ENCODE results near the gene PAK1IP1.
"Not testable (repeated sequence)": the region's sequence is repeated elsewhere in the genome, so short reads cannot be mapped to it uniquely, and the experiment has no call there.

Gene PAK1IP1

GRCh38 chr6:10694302-10695085 lies at the start of gene PAK1IP1, which contains the start of gene C6orf52:
TSS of gene PAK1IP1 (plus strand) at chr6:10694972. CDS start at chr6:10694986, 14 bp downstream.
TSS of gene C6orf52 (minus strand) at chr6:10694616. CDS start at chr6:10687550, 7,066 bp downstream.
- Histone ChIP-seq H3K9ac (ENCODE audit: low read length) (peak within 1 kb of the TSS; percentile 99), H3K36me3 (ENCODE audit: control insufficient read depth, insufficient read depth, low read length) (peaks cover 4% of the 10 kb centered on the region), H3K4me3 (ENCODE audit: low read length) (peak within 1 kb of the TSS; percentile 100), H3K27ac (ENCODE audit: low read depth, low read length) (peak within 1 kb of the TSS; percentile 98), H3K4me1 (ENCODE audit: control insufficient read depth, insufficient read depth, low read length) (peaks cover 14% of the 10 kb centered on the region), H3K27me3 (ENCODE audit: control insufficient read depth, insufficient read depth, low read length) (no peaks in the 10 kb centered on the region)

- Histone ChIP-seq H3K36me3 (ENCODE audit: control insufficient read depth, insufficient read depth, low read length) (no peaks in the 10 kb centered on the region), H3K4me3 (ENCODE audit: low read length) (no peak overlapping the region), H3K9ac (ENCODE audit: low read length) (no peak overlapping the region), H3K27me3 (ENCODE audit: control insufficient read depth, insufficient read depth, low read length) (no peaks in the 10 kb centered on the region), H3K4me1 (ENCODE audit: control insufficient read depth, insufficient read depth, low read length) (no peaks in the 10 kb centered on the region), H3K27ac (ENCODE audit: low read depth, low read length) (no peak overlapping the region)
These were observed 39.2 kb upstream of the PAK1IP1 start for GRCh38 chr6:10655508-10656055.

DNA sequence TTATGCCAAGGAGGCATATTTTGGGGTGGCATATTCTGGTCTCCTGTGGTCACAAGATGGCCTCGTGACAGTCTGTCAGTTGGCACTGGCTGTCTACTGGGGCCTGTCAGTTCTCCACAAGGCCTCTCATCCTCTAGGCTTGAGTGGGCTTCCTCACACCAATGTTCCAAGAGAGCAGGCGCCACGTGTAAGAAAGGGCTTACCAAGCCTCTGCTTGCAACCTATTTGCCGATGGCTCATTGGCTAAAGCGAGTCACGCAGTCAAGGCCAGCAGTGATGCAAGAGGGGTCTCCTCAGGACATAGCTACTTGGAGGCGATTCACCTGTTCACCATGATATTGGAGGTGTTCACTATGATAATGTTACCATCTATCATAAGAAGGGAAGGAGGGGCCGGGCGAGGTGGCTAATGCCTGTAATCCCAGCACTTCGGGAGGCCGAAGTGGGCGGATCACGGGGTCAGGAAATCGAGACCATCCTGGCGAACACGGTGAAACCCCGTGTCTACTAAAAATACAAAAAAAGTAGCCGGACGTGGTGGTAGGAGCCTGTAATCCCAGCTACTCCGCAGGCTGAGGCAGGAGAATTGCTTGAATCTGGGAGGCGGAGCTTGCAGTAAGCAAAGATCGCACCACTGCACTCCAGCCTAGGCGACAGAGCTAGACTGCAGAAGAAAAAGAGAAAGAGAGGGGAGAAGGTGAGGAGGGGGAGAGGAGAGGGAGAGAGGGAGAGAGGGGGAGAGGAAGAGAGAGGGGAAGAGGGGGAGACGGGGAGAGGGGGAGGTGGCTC lies 35.7 kb upstream of the PAK1IP1 start:
- H3K36me3 ChIP-seq (ENCODE audit: control insufficient read depth, insufficient read depth, low read length): no peaks in the 10 kb centered on the region
- H3K4me3 ChIP-seq (ENCODE audit: low read length): no peak overlapping the region

DNA sequence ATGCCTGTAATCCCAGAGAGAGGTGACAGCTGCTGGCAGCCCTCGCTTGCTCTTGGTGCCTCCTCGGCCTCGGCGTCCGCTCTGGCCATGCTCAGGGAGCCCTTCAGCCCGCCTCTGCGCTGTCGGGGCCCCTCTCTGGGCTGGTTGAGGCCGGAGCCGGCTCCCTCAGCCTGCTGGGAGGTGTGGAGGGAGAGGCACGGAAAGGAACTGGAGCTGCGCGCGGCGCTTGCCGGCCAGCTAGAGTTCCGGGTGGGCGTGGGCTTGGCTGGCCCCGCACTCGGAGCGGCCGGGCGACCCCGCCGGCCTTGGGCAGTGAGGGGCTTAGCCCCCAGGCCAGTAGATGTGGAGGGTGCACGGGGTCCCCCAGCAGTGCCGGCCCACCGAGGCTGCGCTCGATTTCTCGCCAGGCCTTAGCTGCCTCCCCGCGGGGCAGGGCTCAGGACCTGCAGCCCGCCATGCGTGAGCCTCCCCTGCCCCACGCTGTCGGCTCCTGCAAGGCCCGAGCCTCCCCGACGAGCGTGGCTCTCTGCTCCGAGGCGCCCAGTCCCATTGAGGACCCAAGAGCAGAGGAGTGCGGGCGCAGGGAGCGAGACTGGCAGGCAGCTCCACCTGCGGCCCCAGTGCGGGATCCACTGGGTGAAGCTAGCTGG lies 34.9 kb upstream of the PAK1IP1 start:
- Histone ChIP-seq H3K36me3 (ENCODE audit: control insufficient read depth, insufficient read depth, low read length) (no peaks in the 10 kb centered on the region), H3K4me3 (ENCODE audit: low read length) (no peak overlapping the region), H3K27me3 (ENCODE audit: control insufficient read depth, insufficient read depth, low read length) (no peaks in the 10 kb centered on the region), H3K27ac (ENCODE audit: low read depth, low read length) (no peak overlapping the region), H3K4me1 (ENCODE audit: control insufficient read depth, insufficient read depth, low read length) (no peaks in the 10 kb centered on the region), H3K9ac (ENCODE audit: low read length) (no peak overlapping the region)

More for the DNA sequence above, 35.7 kb upstream of the PAK1IP1 start:
- Histone ChIP-seq H3K27ac (ENCODE audit: low read depth, low read length) (no peak overlapping the region), H3K27me3 (ENCODE audit: control insufficient read depth, insufficient read depth, low read length) (no peaks in the 10 kb centered on the region), H3K9ac (ENCODE audit: low read length) (no peak overlapping the region), H3K4me1 (ENCODE audit: control insufficient read depth, insufficient read depth, low read length) (no peaks in the 10 kb centered on the region)

GRCh38 chr6:10660431-10661191 lies 34.2 kb upstream of the PAK1IP1 start:
- H3K27ac ChIP-seq (ENCODE audit: low read depth, low read length); H3K27me3 ChIP-seq (ENCODE audit: control insufficient read depth, insufficient read depth, low read length); H3K9ac ChIP-seq (ENCODE audit: low read length); H3K4me1 ChIP-seq (ENCODE audit: control insufficient read depth, insufficient read depth, low read length); H3K4me3 ChIP-seq (ENCODE audit: low read length); H3K36me3 ChIP-seq (ENCODE audit: control insufficient read depth, insufficient read depth, low read length): not testable (repeated sequence)

DNA sequence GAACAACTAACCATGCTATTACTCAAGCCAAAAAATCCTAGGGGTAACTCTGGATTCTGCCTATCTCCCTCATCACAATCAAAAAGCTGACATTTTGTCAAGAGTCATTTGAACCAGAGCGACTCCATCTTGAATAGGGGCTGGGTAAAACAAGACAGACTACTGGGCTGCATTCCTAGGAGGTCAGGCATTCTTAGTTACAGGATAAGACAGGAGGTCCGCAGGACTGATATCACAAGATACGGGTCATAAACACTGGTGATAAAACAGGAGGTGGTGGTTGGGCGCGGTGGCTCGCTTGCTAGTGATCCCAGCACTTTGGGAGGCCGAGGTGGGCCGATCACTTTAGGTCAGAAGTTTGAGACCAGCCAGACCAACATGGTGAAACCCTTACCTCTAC lies 32.6 kb upstream of the PAK1IP1 start:
- Histone ChIP-seq H3K9ac (ENCODE audit: low read length) (no peak overlapping the region), H3K36me3 (ENCODE audit: control insufficient read depth, insufficient read depth, low read length) (no peaks in the 10 kb centered on the region), H3K4me1 (ENCODE audit: control insufficient read depth, insufficient read depth, low read length) (no peaks in the 10 kb centered on the region), H3K4me3 (ENCODE audit: low read length) (no peak overlapping the region), H3K27ac (ENCODE audit: low read depth, low read length) (no peak overlapping the region), H3K27me3 (ENCODE audit: control insufficient read depth, insufficient read depth, low read length) (no peaks in the 10 kb centered on the region)

DNA sequence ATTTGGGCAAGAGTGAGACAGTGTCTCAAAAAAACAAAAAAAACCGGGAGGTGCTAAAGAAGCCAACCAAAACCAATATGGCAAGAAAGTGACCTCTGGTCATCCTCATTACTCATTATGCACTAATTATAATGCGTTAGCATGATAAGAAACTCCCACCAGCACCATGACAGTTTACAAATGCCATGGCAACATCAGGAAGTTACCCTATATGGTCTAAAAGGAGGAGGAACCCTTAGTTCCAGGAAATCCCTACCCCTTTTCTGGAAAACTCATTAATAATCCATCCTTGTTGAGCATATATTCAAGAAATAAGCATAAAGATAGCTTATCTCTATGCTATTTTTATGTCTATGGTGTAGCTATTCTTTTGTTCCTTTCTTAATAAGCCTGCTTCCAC lies 32.0 kb upstream of the PAK1IP1 start:
- no peak overlapping the region for H3K4me3 ChIP-seq (ENCODE audit: low read length)

DNA sequence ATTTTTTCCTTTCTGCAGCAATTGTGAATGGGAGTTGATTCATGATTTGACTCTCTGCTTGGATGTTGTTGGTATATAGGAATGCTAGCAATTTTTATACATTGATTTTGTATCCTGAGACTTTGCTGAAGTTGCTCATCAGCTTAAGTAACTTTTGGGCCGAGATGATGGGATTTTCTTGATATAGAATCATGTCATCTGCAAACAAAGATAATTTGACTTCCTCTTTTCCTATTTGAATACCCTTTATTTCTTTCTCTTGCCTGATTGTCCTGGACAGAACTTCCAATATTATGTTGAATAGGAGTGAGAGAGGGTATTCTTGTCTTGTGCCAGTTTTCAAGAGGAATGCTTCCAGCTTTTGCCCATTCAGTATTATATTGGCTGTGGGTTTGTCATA lies 29.2 kb upstream of the PAK1IP1 start:
- H3K9ac ChIP-seq (ENCODE audit: low read length); H3K36me3 ChIP-seq (ENCODE audit: control insufficient read depth, insufficient read depth, low read length); H3K4me1 ChIP-seq (ENCODE audit: control insufficient read depth, insufficient read depth, low read length); H3K27me3 ChIP-seq (ENCODE audit: control insufficient read depth, insufficient read depth, low read length); H3K4me3 ChIP-seq (ENCODE audit: low read length); H3K27ac ChIP-seq (ENCODE audit: low read depth, low read length): not testable (repeated sequence)

More for the DNA sequence above, 32.0 kb upstream of the PAK1IP1 start:
- H3K9ac ChIP-seq (ENCODE audit: low read length): no peak overlapping the region
- H3K36me3 ChIP-seq (ENCODE audit: control insufficient read depth, insufficient read depth, low read length): no peaks in the 10 kb centered on the region
- no peak overlapping the region for H3K27ac ChIP-seq (ENCODE audit: low read depth, low read length)
- H3K27me3 ChIP-seq (ENCODE audit: control insufficient read depth, insufficient read depth, low read length): no peaks in the 10 kb centered on the region
- no peaks in the 10 kb centered on the region for H3K4me1 ChIP-seq (ENCODE audit: control insufficient read depth, insufficient read depth, low read length)

DNA sequence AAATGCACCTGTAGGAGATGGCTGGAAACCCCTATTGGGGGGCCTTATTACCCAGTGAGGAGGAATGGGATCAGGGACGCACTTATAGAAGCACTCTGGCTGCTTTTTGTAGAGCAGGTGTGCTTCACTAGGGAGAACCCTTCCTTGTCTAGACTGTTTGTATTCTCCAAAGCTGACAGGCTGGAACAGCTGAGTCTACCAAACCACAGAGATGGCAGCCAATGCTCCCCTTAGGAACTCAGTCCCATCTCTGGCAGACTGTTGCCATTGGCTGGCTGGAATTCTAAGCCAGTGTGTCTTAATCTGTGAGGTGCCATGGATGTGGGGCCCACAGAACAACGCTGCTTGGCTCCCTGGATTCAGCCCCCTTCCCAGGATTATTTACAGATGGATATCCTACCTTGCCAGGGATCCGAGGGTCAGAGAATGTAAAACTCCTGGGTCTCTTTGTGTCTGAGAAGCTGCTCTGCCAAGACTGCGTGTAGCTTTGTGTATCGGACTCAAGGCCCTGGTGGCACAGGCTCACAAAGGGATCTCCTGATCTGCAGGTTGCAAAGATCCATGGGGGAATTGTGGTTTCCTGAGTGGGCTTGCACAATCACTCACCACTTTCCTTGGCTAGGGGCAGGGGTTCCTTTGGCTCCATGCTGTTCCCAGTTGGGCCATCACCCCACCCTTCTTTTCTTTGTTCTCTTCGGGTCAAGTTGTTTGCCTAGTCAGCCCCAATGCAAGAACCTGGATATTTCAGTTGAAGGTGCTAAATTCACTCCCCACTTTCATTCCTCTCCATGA lies 26.4 kb upstream of the PAK1IP1 start:
- H3K27ac ChIP-seq (ENCODE audit: low read depth, low read length): no peak overlapping the region
- no peak overlapping the region for H3K9ac ChIP-seq (ENCODE audit: low read length)
- no peak overlapping the region for H3K4me3 ChIP-seq (ENCODE audit: low read length)

DNA sequence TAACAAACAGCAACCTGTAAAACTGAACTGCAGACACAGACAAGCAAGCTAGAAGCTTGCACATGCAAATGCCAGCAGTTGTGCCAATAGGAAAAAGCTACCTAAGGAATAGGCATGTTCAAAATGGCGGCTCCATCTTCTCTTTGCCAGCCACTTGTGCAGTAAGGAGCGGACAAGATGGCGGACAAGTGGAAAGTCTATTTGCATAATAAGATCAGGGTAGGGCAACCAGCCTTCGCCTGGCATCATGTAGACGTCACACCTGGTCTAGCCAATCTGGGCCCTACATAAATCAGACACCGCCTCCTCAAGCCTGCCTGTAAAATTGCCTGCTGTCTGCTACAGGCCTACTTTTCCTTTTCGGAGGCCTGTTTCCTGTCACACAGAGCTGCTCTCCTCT lies 18.4 kb upstream of the PAK1IP1 start:
- no peaks in the 10 kb centered on the region for H3K27me3 ChIP-seq (ENCODE audit: control insufficient read depth, insufficient read depth, low read length)
- H3K4me1 ChIP-seq (ENCODE audit: control insufficient read depth, insufficient read depth, low read length): no peaks in the 10 kb centered on the region
- H3K27ac ChIP-seq (ENCODE audit: low read depth, low read length): no peak overlapping the region
- no peaks in the 10 kb centered on the region for H3K36me3 ChIP-seq (ENCODE audit: control insufficient read depth, insufficient read depth, low read length)
- H3K9ac ChIP-seq (ENCODE audit: low read length): no peak overlapping the region
- no peak overlapping the region for H3K4me3 ChIP-seq (ENCODE audit: low read length)

More for the DNA sequence above, 26.4 kb upstream of the PAK1IP1 start:
- Histone ChIP-seq H3K4me1 (ENCODE audit: control insufficient read depth, insufficient read depth, low read length) (no peaks in the 10 kb centered on the region), H3K27me3 (ENCODE audit: control insufficient read depth, insufficient read depth, low read length) (peaks cover 3% of the 10 kb centered on the region), H3K36me3 (ENCODE audit: control insufficient read depth, insufficient read depth, low read length) (no peaks in the 10 kb centered on the region)

DNA sequence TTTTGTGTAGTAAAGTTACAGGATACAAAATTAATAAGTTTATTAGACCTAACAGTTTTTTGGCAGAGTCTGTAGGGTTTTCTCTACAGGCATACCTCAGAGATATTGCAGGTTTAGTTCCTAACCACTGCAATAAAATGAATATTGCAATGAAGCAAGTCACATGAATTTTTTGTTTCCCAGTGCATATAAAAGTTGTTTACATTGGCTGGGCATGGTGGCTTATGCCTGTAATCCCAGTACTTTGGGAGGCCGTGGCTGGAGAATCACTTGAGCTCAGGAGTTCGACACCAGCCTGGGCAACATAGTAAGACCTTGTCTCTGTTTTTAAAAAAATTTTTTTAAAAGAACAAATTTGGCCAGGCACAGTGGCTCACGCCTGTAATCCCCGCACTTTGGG lies 16.3 kb upstream of the PAK1IP1 start:
- H3K27me3 ChIP-seq (ENCODE audit: control insufficient read depth, insufficient read depth, low read length): no peaks in the 10 kb centered on the region
- no peak overlapping the region for H3K4me3 ChIP-seq (ENCODE audit: low read length)
- H3K36me3 ChIP-seq (ENCODE audit: control insufficient read depth, insufficient read depth, low read length): no peaks in the 10 kb centered on the region
- H3K27ac ChIP-seq (ENCODE audit: low read depth, low read length): no peak overlapping the region
- no peak overlapping the region for H3K9ac ChIP-seq (ENCODE audit: low read length)
- no peaks in the 10 kb centered on the region for H3K4me1 ChIP-seq (ENCODE audit: control insufficient read depth, insufficient read depth, low read length)
